Common myeloid progenitor, CD34-positive (primary cell): ENCODE results near the gene STKLD1.

Experiments
- CTCF ChIA-PET: fragments of 350-600 bp; sonication (Branson Sonifier 250); formaldehyde crosslinking; loops from one replicate; lab custom pipeline; 2021; ENCODE audit warnings: antibody characterized with exemption; lab: Charles Lee
- POLR2A ChIA-PET: fragments of 350-600 bp; sonication (Branson Sonifier 250); formaldehyde crosslinking; loops from one replicate; lab custom pipeline; 2021; ENCODE audit warnings: antibody characterized with exemption; lab: Charles Lee
- DNase-seq, 3 donors: peaks; one replicate each; pipeline versions ENCODE4 v3.0.0 to v3.0.0-alpha.2; 2013
- H3K27ac ChIP-seq, 2 experiments: 1 replicate in 1 of 2; 2 replicates in 1 of 2; pipeline ENCODE4 v1.7.0; 2013; ENCODE audit warnings: inconsistent platforms in 2 of 2, low read length in 2 of 2, mild to moderate bottlenecking in 2 of 2, low read depth in 1 of 2, moderate library complexity in 1 of 2; ENCODE audit not compliant: severe bottlenecking in 2 of 2, insufficient read depth in 1 of 2, poor library complexity in 1 of 2
- H3K27me3 ChIP-seq, 5 experiments: replicated peaks in 2 of 5; 1 replicate in 3 of 5; 2 replicates in 2 of 5; pipeline versions ENCODE4 v1.6.1 to v1.7.0; 2013; ENCODE audit warnings: low read length in 4 of 5, mild to moderate bottlenecking in 2 of 5, moderate library complexity in 2 of 5, inconsistent platforms in 1 of 5; ENCODE audit not compliant: insufficient read depth in 5 of 5, control insufficient read depth in 4 of 5
- H3K36me3 ChIP-seq, 4 experiments: 1 replicate in 2 of 4; 2 replicates in 2 of 4; pipeline versions ENCODE4 v1.6.1 to v1.7.0; 2013; ENCODE audit warnings: low read length in 3 of 4, control low read depth in 1 of 4, mild to moderate bottlenecking in 1 of 4; ENCODE audit not compliant: control insufficient read depth in 4 of 4, insufficient read depth in 4 of 4
- H3K4me1 ChIP-seq, 4 experiments: 1 replicate in 3 of 4; 2 replicates in 1 of 4; pipeline versions ENCODE4 v1.6.1 to v1.7.1; 2013; ENCODE audit warnings: low read length in 3 of 4, mild to moderate bottlenecking in 3 of 4, control low read depth in 1 of 4, inconsistent platforms in 1 of 4, moderate library complexity in 1 of 4; ENCODE audit not compliant: control insufficient read depth in 4 of 4, insufficient read depth in 4 of 4; ENCODE audit errors: control extremely low read depth in 1 of 4
- H3K4me3 ChIP-seq, 7 experiments: 1 replicate in 4 of 7; 2 replicates in 3 of 7; pipeline versions ENCODE4 v1.5.1 to v1.7.0; 2013; ENCODE audit warnings: mild to moderate bottlenecking in 7 of 7, low read length in 6 of 7, moderate library complexity in 6 of 7, inconsistent platforms in 2 of 7, low read depth in 2 of 7, control low read depth in 1 of 7; ENCODE audit not compliant: insufficient read depth in 4 of 7, control insufficient read depth in 1 of 7; ENCODE audit errors: extremely low read depth in 1 of 7
- H3K9me3 ChIP-seq, 5 experiments: 1 replicate in 4 of 5; 2 replicates in 1 of 5; pipeline versions ENCODE4 v1.6.1 to v1.7.1; 2013; ENCODE audit warnings: low read length in 4 of 5, mild to moderate bottlenecking in 2 of 5, inconsistent platforms in 1 of 5, low read depth in 1 of 5, moderate library complexity in 1 of 5; ENCODE audit not compliant: control insufficient read depth in 4 of 5, insufficient read depth in 2 of 5; ENCODE audit errors: control extremely low read depth in 1 of 5
- WGBS: methylation state at CpG from one replicate; pipeline ENCODE4 v1.1.5; 2013; ENCODE audit not compliant: insufficient coverage; 5-methylcytosine and 5-hydroxymethylcytosine counted together

STKLD1 gene

DNA sequence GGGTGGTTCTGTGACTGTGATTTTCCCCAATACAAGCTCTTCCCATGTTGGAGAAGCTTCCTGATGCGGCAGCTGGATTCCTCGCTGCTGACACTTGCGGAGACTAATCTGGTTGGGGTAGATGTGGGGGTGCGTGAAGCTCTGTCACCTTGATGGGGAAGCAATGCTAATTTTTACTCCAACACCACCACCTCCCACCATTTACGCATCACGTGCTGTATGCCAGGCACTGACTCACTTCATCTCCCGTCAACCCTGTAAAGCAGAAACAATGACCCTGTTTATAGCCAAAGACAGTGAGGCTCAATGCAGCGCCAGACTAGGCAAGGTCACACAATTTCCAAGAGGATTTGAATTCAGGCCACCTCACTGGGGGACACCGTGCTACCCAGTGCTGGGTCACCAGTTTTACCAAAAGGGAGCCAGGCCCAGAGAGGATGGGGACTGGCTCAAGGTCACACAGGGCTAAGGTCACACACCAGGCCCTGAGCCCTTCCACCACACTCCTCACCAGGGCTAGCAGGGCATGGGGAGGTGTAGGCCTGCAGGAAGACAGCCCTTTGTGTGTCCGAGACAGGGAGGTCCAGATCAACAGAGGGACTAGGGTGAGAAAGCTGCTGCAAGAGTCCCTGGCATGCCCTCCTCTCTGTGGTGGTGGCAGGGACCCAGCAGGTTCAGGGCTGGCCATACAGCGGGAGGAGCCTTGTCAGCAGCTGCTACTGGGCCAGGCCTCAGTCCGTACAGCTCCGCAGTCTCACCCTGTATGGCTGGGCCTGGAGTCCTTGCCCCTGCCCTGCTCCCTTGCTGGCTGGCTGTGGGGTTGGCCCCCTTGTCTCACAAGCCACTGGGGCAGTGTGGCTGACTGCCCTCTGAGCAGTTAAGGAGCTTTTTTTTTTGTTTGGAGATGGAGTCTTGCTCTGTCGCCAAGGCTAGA is 3.3 kb downstream of the STKLD1 start:
- Histone ChIP-seq H3K4me3 (no peak overlapping the region), H3K4me1 (peaks cover 6 to 18% (median 16%) of the 10 kb centered on the region in 4 experiments), H3K27me3 (no peaks in the 10 kb centered on the region), H3K36me3 (no peaks in the 10 kb centered on the region), H3K9me3 (peaks cover 0 to 1% (median 0%) of the 10 kb centered on the region in 5 experiments), H3K27ac (no peak overlapping the region)
- 93% methylated on average over 9 of the region's 14 CpGs for WGBS
- ChIA-PET POLR2A (no interaction called here), CTCF (interaction anchor here (0.8 to 1.4 kb wide), 5 partner anchors 11 to 49 kb away, joined by 3 to 4 read pairs (median 3); no protein-coding TSS in a partner anchor)
- DNase-seq, result no peak

DNA sequence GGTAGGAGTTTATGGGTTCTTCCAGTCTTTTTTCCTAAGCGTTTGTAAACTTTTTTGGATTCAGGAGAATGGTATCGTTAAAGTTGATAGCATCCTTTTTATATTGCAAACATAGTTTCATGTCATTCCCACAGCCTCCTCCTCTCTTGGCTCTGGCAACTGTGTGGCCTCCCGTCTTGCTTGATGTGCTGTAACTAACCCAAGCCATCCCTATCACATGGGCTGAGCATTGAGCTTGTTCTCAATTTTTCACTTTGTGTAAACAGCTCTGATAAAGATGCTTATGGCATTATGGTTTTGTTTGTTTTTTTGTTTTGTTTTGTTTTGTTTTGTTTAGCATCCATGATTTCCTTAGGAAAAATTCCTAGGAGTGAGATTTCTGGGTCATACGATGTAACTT is 4.6 kb downstream of the STKLD1 start:
- ChIA-PET CTCF (interaction anchor here (1.2 kb wide), 1 partner anchor 50 kb away, joined by 3 read pairs; no protein-coding TSS in a partner anchor), POLR2A (interaction anchor here (0.6 kb wide), 1 partner anchor 62 kb away, joined by 3 read pairs; no protein-coding TSS in a partner anchor)
- no peaks in the 10 kb centered on the region for H3K27me3 ChIP-seq
- no peak for DNase-seq
- no peak overlapping the region for H3K27ac ChIP-seq
- peaks cover 0 to 1% (median 0%) of the 10 kb centered on the region in 5 experiments for H3K9me3 ChIP-seq
- H3K4me1 ChIP-seq, result peaks cover 0 to 9% (median 8%) of the 10 kb centered on the region in 4 experiments
- no peaks in the 10 kb centered on the region for H3K36me3 ChIP-seq
- no peak overlapping the region for H3K4me3 ChIP-seq
- WGBS, result 92% methylated on average over 2 of the region's 4 CpGs

GRCh38 chr9:133382507-133383141 is 6.5 kb downstream of the STKLD1 start:
- 94% methylated on average over 4 of the region's 4 CpGs for WGBS
- Histone ChIP-seq H3K36me3 (no peaks in the 10 kb centered on the region), H3K27ac (no peak overlapping the region), H3K4me1 (no peaks in the 10 kb centered on the region), H3K9me3 (peaks cover 0 to 1% (median 0%) of the 10 kb centered on the region in 5 experiments), H3K4me3 (no peak overlapping the region), H3K27me3 (no peaks in the 10 kb centered on the region)
- ChIA-PET CTCF (no interaction called here), POLR2A (no interaction called here)
- no peak for DNase-seq

- DNase-seq, result no peak
- Histone ChIP-seq H3K9me3 (no peaks in the 10 kb centered on the region), H3K27ac (no peak overlapping the region), H3K27me3 (no peaks in the 10 kb centered on the region), H3K4me3 (no peak overlapping the region), H3K4me1 (no peaks in the 10 kb centered on the region), H3K36me3 (no peaks in the 10 kb centered on the region)
- ChIA-PET CTCF (interaction anchor here (1.0 kb wide), 1 partner anchor 33 kb away, joined by 3 read pairs; no protein-coding TSS in a partner anchor), POLR2A (no interaction called here)
- WGBS, result 100% methylated on average over 2 of the region's 3 CpGs
Measured at GRCh38 chr9:133383438-133383837, 7.3 kb downstream of the STKLD1 start.

GRCh38 chr9:133384736-133385321 is 8.7 kb downstream of the STKLD1 start:
- DNase-seq, result no peak
- POLR2A ChIA-PET, result no interaction called here
- no peaks in the 10 kb centered on the region for H3K36me3 ChIP-seq
- no peak overlapping the region for H3K27ac ChIP-seq
- no peaks in the 10 kb centered on the region for H3K27me3 ChIP-seq
- H3K4me3 ChIP-seq, result no peak overlapping the region
- CTCF ChIA-PET, result interaction anchor here (1.0 to 1.4 kb wide), 3 partner anchors 11 to 31 kb away, joined by 3 read pairs; no protein-coding TSS in a partner anchor
- H3K9me3 ChIP-seq, result no peaks in the 10 kb centered on the region
- H3K4me1 ChIP-seq, result no peaks in the 10 kb centered on the region
- 98% methylated on average over 9 of the region's 17 CpGs for WGBS

DNA sequence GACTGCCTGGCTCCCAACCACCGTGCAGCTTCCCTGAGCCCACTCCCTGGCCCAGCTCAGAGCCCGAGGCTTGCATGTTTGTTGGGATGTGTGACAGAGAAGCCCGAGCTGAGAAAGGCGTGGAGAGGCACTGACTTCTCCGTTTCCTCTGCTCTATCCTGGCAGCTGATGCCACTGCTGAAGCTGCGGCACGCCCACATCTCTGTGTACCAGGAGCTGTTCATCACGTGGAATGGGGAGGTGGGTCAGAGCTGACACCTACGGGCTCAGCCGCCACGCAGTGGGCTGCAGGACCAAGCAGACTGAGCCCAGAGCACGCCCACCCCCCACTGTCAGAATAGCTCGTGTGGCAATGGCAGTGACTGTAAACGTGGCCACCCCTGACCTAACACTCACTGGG is 9.3 kb downstream of the STKLD1 start:
- no peak overlapping the region for H3K27ac ChIP-seq
- no peaks in the 10 kb centered on the region for H3K36me3 ChIP-seq
- H3K9me3 ChIP-seq, result no peaks in the 10 kb centered on the region
- 94% methylated on average over 11 of the region's 14 CpGs for WGBS
- POLR2A ChIA-PET, result no interaction called here
- H3K4me3 ChIP-seq, result no peak overlapping the region
- no peaks in the 10 kb centered on the region for H3K27me3 ChIP-seq
- CTCF ChIA-PET, result interaction anchor here (1.0 to 1.4 kb wide), 3 partner anchors 10 to 98 kb away, joined by 3 read pairs; no protein-coding TSS in a partner anchor
- no peaks in the 10 kb centered on the region for H3K4me1 ChIP-seq
- DNase-seq, result no peak
